Measurements from ENCODE around the gene DSCAM. TPM values are rescaled to one million over a fixed set of nuclear protein-coding genes. Genes with fewer than 3 reads are reported as not detected.

Gene DSCAM
- total RNA-seq, 1 donor from 2014 or later: not detected

- H3K36me3 ChIP-seq: no peaks in the 10 kb centered on the region
- Mint-ChIP-seq H3K36me3 (no peaks in the 10 kb centered on the region), H3K9me3 (no peaks in the 10 kb centered on the region), H3K4me3 (no peak overlapping the region), H3K27me3 (ENCODE audit: insufficient read depth, low read depth) (peaks cover 3% of the 10 kb centered on the region), H3K27ac (no peak overlapping the region), H3K4me1 (peaks cover 5% of the 10 kb centered on the region)
- H3F3A ChIP-seq (ENCODE audit: low read depth): peaks cover 3% of the 10 kb centered on the region
- no peaks in the 10 kb centered on the region for H3K9me3 ChIP-seq (ENCODE audit: low read depth)
- H3K79me2 ChIP-seq (ENCODE audit: low read depth): no peaks in the 10 kb centered on the region
- H3K4me2 ChIP-seq: no peak overlapping the region
- no peak overlapping the region for H3K27ac ChIP-seq
- no peaks in the 10 kb centered on the region for H4K20me1 ChIP-seq (ENCODE audit: low read depth)
- H3K4me3 ChIP-seq: no peak overlapping the region
- H3K27me3 ChIP-seq: no peaks in the 10 kb centered on the region
- no peak overlapping the region for H2AFZ ChIP-seq (replicated peaks)
- peaks cover 6% of the 10 kb centered on the region for H3K4me1 ChIP-seq
- no peak for TF ChIP-seq EZH2phosphoT487 (IDR thresholded peaks at IDR 0.05)
- TF ChIP-seq CTCF (IDR thresholded peaks at IDR 0.05): peak; percentile 67
- DNase-seq (ENCODE audit: low spot score): peak; percentile 16
- H3K9ac ChIP-seq: no peak overlapping the region
Observed at GRCh38 chr21:40512590-40512989, 334.4 kb downstream of the DSCAM start.

- no peaks in the 10 kb centered on the region for H3K4me1 Mint-ChIP-seq
- TF ChIP-seq EZH2phosphoT487 (IDR thresholded peaks at IDR 0.05) (no peak), EZH2 (IDR thresholded peaks at IDR 0.05) (no peak), CTCF (IDR thresholded peaks at IDR 0.05) (no peak)
- no peak overlapping the region for H3K4me2 ChIP-seq
- H3K79me2 ChIP-seq (ENCODE audit: low read depth): no peaks in the 10 kb centered on the region
- no peaks in the 10 kb centered on the region for H3K9me3 ChIP-seq (ENCODE audit: low read depth)
- H3K4me3 Mint-ChIP-seq: no peak overlapping the region
- DNase-seq (ENCODE audit: low spot score): no peak
- no peak overlapping the region for H3K27ac ChIP-seq
- no peaks in the 10 kb centered on the region for H3K9me3 Mint-ChIP-seq
- H3K4me3 ChIP-seq: no peak overlapping the region
- no peaks in the 10 kb centered on the region for H3K27me3 ChIP-seq
- no peaks in the 10 kb centered on the region for H3K36me3 ChIP-seq
- H3K4me1 ChIP-seq: no peaks in the 10 kb centered on the region
- H2AFZ ChIP-seq (replicated peaks): no peak overlapping the region
- H4K20me1 ChIP-seq (ENCODE audit: low read depth): no peaks in the 10 kb centered on the region
- no peak overlapping the region for H3K27ac Mint-ChIP-seq
- H3K9ac ChIP-seq: no peak overlapping the region
- no peaks in the 10 kb centered on the region for H3F3A ChIP-seq (ENCODE audit: low read depth)
- H3K36me3 Mint-ChIP-seq: no peaks in the 10 kb centered on the region
- peaks cover 2% of the 10 kb centered on the region for H3K27me3 Mint-ChIP-seq (ENCODE audit: insufficient read depth, low read depth)
Observed at GRCh38 chr21:40507978-40508377, 339.0 kb downstream of the DSCAM start.

DNA sequence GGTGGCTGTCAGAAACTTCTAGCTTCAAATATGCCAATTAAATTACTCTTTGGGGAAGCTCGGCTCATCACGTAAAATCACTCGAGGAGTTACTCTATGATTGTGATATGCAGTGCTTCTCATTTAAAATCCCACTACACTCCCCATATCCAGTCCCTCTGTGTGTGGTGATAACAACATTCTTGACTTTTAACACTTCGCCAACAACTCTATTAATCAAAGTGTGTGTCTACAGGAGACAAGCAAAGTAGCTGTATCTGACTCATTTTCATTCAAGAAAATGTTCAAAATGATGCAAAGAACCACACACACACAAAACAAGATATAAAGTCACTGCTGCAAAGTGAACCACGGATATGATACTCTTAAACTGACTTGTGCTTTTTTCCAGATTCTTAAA, 341.3 kb downstream of the DSCAM start:
- Mint-ChIP-seq H3K4me1 (no peaks in the 10 kb centered on the region), H3K27me3 (ENCODE audit: insufficient read depth, low read depth) (peaks cover 2% of the 10 kb centered on the region), H3K27ac (no peak overlapping the region), H3K4me3 (no peak overlapping the region), H3K9me3 (no peaks in the 10 kb centered on the region), H3K36me3 (no peaks in the 10 kb centered on the region)
- no peak for DNase-seq (ENCODE audit: low spot score)
- no peaks in the 10 kb centered on the region for H4K20me1 ChIP-seq (ENCODE audit: low read depth)
- H3K9me3 ChIP-seq (ENCODE audit: low read depth): no peaks in the 10 kb centered on the region
- no peaks in the 10 kb centered on the region for H3K79me2 ChIP-seq (ENCODE audit: low read depth)
- no peaks in the 10 kb centered on the region for H3K27me3 ChIP-seq
- H3K27ac ChIP-seq: no peak overlapping the region
- H3K4me2 ChIP-seq: no peak overlapping the region
- H3K9ac ChIP-seq: no peak overlapping the region
- no peaks in the 10 kb centered on the region for H3F3A ChIP-seq (ENCODE audit: low read depth)
- H2AFZ ChIP-seq (replicated peaks): no peak overlapping the region
- no peaks in the 10 kb centered on the region for H3K36me3 ChIP-seq
- TF ChIP-seq EZH2 (IDR thresholded peaks at IDR 0.05) (no peak), EZH2phosphoT487 (IDR thresholded peaks at IDR 0.05) (no peak), CTCF (IDR thresholded peaks at IDR 0.05) (no peak)
- H3K4me3 ChIP-seq: no peak overlapping the region
- H3K4me1 ChIP-seq: no peaks in the 10 kb centered on the region
